NCI-H2081 treated with DMSO at 0.1 percent for 48 hours (cell line): Measurements from ENCODE around the gene COL23A1.
"Not testable (repeated sequence)": the region's sequence is repeated elsewhere in the genome, so short reads cannot be mapped to it uniquely, and the experiment has no call there.

Experiments
- DNase-seq: peaks from one replicate; lab custom pipeline; 2025; lab: John Stamatoyannopoulos, UW

Gene COL23A1

DNA sequence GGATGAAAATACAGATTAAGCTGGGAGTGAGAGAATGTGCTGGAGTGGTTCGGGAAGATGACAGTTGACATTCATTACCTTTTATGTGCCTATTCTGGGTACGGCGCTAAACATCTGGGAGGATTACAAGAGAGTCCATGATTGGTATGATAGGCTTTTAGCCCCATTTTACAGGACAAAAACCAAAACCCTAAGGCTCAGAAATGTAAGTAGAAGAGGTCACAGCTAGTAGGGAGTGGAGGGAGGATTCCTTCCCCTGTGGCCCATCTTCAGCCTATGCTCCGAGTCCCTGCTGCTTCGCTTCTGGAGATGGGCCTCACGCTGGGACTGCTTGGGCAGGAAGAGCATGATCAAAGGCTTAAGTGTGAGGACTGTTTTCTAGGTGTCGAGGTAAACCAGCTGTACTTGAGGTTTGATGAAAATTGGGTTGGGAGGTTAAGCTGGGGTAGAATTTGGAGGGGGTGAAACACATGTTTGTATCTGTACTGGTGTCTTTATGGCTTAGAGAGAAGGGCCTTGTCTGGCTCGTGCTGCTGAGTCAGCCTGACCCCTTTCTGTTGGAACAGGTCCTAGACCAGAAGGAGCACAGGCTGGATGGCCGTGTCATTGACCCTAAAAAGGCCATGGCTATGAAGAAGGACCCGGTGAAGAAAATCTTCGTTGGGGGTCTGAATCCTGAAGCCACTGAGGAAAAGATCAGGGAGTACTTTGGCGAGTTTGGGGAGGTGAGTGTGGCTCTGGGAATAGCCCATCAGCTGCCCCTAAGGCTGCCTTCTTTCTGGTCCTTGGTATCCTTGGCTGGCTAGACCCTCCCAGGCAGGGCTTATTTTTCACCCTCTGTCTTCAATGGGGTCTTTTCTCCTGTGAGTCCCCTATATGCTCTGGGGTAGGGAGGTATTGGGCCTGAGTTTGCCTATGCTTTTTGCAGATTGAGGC, 383.8 kb downstream of the COL23A1 start:
- DNase-seq = no peak

GRCh38 chr5:178205749-178206047, 384.5 kb downstream of the COL23A1 start:
- DNase-seq = no peak

- no peak for DNase-seq
These were observed 385.1 kb downstream of the COL23A1 start for GRCh38 chr5:178204935-178205748.

GRCh38 chr5:178204182-178204934, 385.8 kb downstream of the COL23A1 start, which contains the start of gene HNRNPAB:
HNRNPAB (plus strand) TSS chr5:178204533; CDS start chr5:178204838, 305 bp downstream.
- peak; percentile 83 for DNase-seq

GRCh38 chr5:178203670-178204181, 386.5 kb downstream of the COL23A1 start:
- DNase-seq = no peak

GRCh38 chr5:178202541-178202940, 387.7 kb downstream of the COL23A1 start:
- no peak for DNase-seq

- DNase-seq = no peak
These were observed 388.3 kb downstream of the COL23A1 start for GRCh38 chr5:178201927-178202235.

GRCh38 chr5:178201221-178201926, 388.8 kb downstream of the COL23A1 start:
- no peak for DNase-seq

- DNase-seq = no peak
These were observed 390.4 kb downstream of the COL23A1 start for GRCh38 chr5:178199581-178200434.

DNA sequence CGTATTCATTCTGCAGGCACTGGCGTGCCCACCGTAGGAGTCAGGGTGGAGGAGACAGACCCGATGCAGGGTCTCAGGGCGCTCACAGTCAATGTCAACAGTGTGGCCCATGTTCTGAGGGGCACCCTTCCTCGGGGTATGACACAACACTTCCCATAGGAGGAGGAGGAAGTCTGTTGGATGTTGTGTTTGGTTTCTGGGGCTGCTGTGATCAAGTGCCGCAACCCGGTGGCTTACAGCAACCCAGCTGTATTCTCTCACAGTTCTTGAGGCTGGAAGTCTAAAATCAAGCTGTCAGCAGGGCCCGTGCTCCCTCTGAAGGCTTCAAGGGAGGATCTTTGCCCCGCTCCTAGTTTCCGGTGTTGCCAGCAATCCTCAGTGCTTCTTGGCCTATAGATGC, 391.5 kb downstream of the COL23A1 start:
- no peak for DNase-seq

DNA sequence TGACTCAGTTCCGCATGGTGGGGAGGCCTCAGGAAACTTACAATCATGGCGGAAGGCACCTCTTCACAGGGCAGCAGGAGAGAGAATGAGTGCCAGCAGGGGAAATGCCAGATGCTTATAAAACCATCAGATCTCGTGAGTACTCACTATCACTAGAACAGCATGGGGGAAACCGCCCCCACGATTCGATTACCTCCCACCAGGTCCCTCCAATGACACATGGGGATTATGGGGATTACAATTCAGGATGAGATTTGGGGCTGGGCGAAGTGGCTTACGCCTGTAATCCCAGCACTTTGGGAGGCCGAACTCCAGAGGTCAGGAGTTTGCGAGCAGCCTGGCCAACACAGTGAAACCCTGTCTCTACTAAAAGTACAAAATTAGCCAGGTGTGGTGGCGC, 392.0 kb downstream of the COL23A1 start:
- not testable (repeated sequence) for DNase-seq

- DNase-seq = no peak
These were observed 393.2 kb downstream of the COL23A1 start for GRCh38 chr5:178196986-178197385.

DNA sequence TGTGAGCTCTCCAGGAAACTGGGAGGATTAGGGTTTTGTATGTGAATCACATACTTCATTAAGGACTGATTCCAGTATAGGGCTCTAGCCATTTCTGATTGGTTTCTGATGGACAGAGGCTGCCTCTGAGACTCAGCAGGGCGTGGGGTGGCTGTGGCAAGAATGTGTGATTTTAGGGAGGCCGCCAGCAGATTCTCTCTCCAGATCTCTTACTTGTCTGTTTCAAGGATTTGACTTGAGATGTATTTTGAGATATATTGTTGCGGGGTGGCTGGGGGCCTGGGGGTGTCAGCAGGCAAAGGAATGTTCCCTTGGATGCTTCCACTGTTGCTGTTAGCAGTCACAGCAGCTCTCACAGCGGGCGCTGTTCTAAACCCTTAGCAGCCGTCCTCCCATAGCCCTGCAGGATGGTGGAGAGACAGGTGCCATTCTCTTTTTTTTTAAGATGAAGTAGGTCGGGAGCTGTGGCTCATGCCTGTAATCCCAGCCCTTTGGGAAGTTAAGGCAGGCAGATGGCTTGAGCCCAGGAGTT, 393.8 kb downstream of the COL23A1 start:
- DNase-seq = no peak

DNA sequence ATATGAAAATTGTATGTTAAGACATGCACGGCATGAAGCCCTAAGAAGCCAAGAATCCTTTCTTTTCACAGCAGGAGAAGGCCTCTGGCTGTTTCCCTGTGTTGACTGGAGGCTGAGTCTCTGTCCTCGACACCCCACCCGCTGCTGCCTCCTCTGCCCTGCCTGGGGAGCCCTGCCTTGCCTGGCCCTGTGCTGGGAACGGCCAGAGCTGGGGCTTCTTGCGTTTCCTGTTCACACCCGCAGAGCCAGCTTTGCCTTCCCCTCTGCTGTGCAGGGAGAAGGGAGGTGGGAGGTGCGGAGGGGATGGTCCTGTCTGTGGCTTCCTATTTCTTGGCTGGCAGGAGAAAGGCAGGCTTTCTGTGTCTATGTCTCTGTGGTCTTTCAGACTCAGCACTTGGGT, 396.2 kb downstream of the COL23A1 start:
- DNase-seq = no peak

- no peak for DNase-seq
These were observed 396.9 kb downstream of the COL23A1 start for GRCh38 chr5:178193251-178193809.

DNA sequence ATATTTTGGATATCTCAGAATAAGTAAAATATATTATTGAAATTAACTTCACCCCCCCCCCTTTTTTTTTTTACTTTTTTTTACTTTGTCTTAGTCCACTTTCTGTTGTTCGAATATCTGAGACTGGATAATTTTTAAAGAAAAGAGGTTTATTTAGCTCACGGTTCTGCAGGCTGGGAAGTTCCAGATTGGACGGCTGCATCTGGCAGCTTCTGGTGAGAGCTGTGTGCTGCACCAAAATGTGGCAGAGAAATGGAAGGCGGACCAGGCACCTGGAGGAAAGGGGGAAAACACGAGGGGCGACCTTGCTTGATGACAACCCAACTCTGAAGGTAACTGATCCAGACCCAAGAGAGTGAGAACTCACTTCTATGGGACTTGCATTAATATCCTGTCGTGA, 397.4 kb downstream of the COL23A1 start:
- no peak for DNase-seq

GRCh38 chr5:178192244-178192643, 397.9 kb downstream of the COL23A1 start:
- DNase-seq = no peak

DNA sequence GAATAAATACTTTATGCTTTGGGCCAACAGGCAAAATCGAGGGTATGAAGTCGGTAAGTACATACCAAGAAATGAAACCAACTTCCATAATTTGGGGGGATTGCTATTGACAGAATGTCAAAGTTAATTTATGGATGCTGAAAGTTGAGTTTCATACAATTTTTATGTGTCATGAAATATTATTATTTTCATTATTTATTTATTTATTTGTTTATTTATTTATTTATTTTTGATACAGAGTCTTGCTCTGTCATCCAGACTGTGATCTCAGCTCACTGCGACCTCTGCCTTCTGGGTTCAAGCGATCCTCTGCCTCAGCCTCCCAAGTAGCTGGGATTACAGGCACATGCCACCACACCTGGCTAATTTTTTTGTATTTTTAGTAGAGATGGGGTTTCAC, 398.5 kb downstream of the COL23A1 start:
- DNase-seq = no peak

- DNase-seq = no peak
These were observed 400.8 kb downstream of the COL23A1 start for GRCh38 chr5:178189433-178189832.
